Measurements from ENCODE around the gene LZTFL1.

DNA sequence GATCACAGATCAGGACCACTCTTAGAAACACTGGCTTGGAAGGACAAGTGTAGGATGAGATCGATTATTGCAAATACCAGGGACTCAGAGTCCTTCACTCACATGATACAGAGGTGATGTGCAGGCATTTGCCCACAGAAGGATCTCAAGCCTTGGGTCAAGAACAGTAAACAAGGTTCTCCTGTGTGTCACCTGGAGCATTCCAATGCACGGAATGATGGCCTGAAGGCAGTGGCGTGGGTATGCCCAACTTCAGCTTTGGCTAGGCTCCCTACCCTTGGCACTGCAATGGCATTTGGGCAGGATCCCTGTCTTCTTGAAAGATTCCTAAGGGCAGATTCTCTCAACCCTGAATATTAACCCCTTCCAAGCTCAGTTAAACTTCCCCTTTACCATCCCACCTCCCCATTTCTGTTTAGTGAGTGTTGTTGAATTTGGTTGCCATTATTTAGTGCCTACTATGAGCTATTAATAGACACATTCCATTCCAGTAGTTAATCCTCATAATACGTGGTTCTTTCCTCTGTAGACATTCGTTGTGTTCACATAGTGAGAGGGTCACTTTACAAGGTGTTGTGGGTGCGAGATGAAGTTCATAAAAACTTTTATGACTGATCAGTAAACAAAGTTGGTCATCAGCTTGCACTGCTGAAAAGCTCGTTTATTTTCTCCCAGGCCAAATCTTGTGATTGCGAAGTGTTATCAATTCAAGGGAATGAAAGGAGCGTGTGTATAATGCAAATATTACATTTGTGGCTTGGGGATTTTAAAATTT is 1.1 kb upstream of the LZTFL1 start:
- TF ChIP-seq, protein P1, sequence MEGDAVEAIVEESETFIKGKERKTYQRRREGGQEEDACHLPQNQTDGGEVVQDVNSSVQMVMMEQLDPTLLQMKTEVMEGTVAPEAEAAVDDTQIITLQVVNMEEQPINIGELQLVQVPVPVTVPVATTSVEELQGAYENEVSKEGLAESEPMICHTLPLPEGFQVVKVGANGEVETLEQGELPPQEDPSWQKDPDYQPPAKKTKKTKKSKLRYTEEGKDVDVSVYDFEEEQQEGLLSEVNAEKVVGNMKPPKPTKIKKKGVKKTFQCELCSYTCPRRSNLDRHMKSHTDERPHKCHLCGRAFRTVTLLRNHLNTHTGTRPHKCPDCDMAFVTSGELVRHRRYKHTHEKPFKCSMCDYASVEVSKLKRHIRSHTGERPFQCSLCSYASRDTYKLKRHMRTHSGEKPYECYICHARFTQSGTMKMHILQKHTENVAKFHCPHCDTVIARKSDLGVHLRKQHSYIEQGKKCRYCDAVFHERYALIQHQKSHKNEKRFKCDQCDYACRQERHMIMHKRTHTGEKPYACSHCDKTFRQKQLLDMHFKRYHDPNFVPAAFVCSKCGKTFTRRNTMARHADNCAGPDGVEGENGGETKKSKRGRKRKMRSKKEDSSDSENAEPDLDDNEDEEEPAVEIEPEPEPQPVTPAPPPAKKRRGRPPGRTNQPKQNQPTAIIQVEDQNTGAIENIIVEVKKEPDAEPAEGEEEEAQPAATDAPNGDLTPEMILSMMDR (IDR thresholded peaks at IDR 0.05) = no peak
- TF ChIP-seq ZFX (IDR thresholded peaks at IDR 0.05; ENCODE audit: borderline replicate concordance) = no peak

All from 22Rv1 (cell line).